HEK293 (cell line): ENCODE measurements around the gene RAB24.

Experiments
- CTCF ChIA-PET: fragments of 350-600 bp; formaldehyde crosslinking; extraction: SDS; loops from one replicate; lab custom pipeline; 2021; ENCODE audit warnings: antibody characterized with exemption; lab: Yijun Ruan, JAX
- POLR2A ChIA-PET: fragments of 300-600 bp; formaldehyde crosslinking; extraction: SDS; loops from one replicate; lab custom pipeline; 2020; ENCODE audit warnings: antibody characterized with exemption, inconsistent platforms; lab: Yijun Ruan, JAX
- H3K27ac ChIP-seq: fragments of 200-500 bp; sonication (Bioruptor generic); 2 replicates; pipeline ENCODE4 v1.5.1; 2014; ENCODE audit warnings: low read depth, low read length, control low read depth, inconsistent platforms; ENCODE audit errors: extremely low read depth
- H3K36me3 ChIP-seq, 2 experiments: fragments of 200-500 bp in 1 of 2; sonication (Bioruptor generic) in 1 of 2; 1 replicate in 1 of 2; 2 replicates in 1 of 2; pipeline ENCODE4 v1.5.1; 2014 to 2017; ENCODE audit warnings: inconsistent platforms in 2 of 2, low read length in 2 of 2; ENCODE audit not compliant: control insufficient read depth in 2 of 2, insufficient read depth in 1 of 2
- H3K4me1 ChIP-seq: fragments of 200-500 bp; sonication (Bioruptor generic); 2 replicates; pipeline ENCODE4 v1.5.1; 2014; ENCODE audit warnings: mild to moderate bottlenecking, low read length, inconsistent platforms; ENCODE audit not compliant: control insufficient read depth, insufficient read depth
- H3K4me3 ChIP-seq: 2 replicates; pipeline ENCODE4 v1.5.1; 2011; ENCODE audit warnings: low read depth, mild to moderate bottlenecking, control low read depth, low read length, moderate library complexity
- H3K9me3 ChIP-seq: fragments of 200-500 bp; sonication (Bioruptor generic); 2 replicates; pipeline ENCODE4 v1.5.1; 2014; ENCODE audit warnings: low read depth, low read length, inconsistent platforms; ENCODE audit not compliant: control insufficient read depth, insufficient read depth
- HOXA7 ChIP-seq: sonication (generic); formaldehyde crosslinking; IDR thresholded peaks from 2 replicates; pipeline ENCODE4 v1.8.1; 2022; ENCODE audit warnings: missing genetic modification reagents, borderline replicate concordance
- SALL2 ChIP-seq: fragments of 450-650 bp; formaldehyde crosslinking; IDR thresholded peaks from 2 replicates; pipeline ENCODE4 v1.5.0; 2017; ENCODE audit warnings: missing biosample characterization, mild to moderate bottlenecking, missing genetic modification characterization, borderline replicate concordance
- SCRT2 ChIP-seq: fragments of 450-650 bp; formaldehyde crosslinking; IDR thresholded peaks from 2 replicates; pipeline ENCODE4 v1.5.1; 2016; ENCODE audit warnings: missing biosample characterization, missing genetic modification characterization
- TRIM28 ChIP-seq: IDR thresholded peaks from 2 replicates; pipeline ENCODE4 v1.6.1; 2011; ENCODE audit warnings: low read length, control low read depth, borderline replicate concordance
- ZBTB1 ChIP-seq: fragments of 450-650 bp; formaldehyde crosslinking; IDR thresholded peaks from 2 replicates; pipeline ENCODE4 v1.5.1; 2016; ENCODE audit warnings: missing biosample characterization, missing genetic modification characterization
- ZBTB17 ChIP-seq: fragments of 450-650 bp; formaldehyde crosslinking; IDR thresholded peaks from 2 replicates; pipeline ENCODE4 v1.5.1; 2016; ENCODE audit warnings: missing biosample characterization, missing genetic modification characterization
- ZFHX2 ChIP-seq: fragments of 450-650 bp; formaldehyde crosslinking; conservative IDR thresholded peaks from 2 replicates; pipeline ENCODE4 v1.5.1; 2016; ENCODE audit warnings: missing biosample characterization, missing genetic modification characterization
- ZNF211 ChIP-seq: fragments of 450-650 bp; formaldehyde crosslinking; IDR thresholded peaks from 2 replicates; pipeline ENCODE4 v1.5.1; 2016; ENCODE audit warnings: low read depth, missing biosample characterization, missing genetic modification characterization
- ZNF23 ChIP-seq: fragments of 450-650 bp; formaldehyde crosslinking; IDR thresholded peaks from 2 replicates; pipeline ENCODE4 v1.5.1; 2016; ENCODE audit warnings: missing biosample characterization, missing genetic modification characterization, borderline replicate concordance
- ZNF24 ChIP-seq: fragments of 450-650 bp; formaldehyde crosslinking; IDR thresholded peaks from 2 replicates; pipeline ENCODE4 v1.5.1; 2016; ENCODE audit warnings: missing biosample characterization, missing genetic modification characterization
- ZNF311 ChIP-seq: fragments of 450-650 bp; formaldehyde crosslinking; IDR thresholded peaks from 2 replicates; pipeline ENCODE4 v1.5.1; 2017; ENCODE audit warnings: missing biosample characterization, missing genetic modification characterization, borderline replicate concordance
- ZNF335 ChIP-seq: fragments of 450-650 bp; formaldehyde crosslinking; conservative IDR thresholded peaks from 2 replicates; pipeline ENCODE4 v1.5.1; 2016; ENCODE audit warnings: missing biosample characterization, missing genetic modification characterization
- ZNF341 ChIP-seq: fragments of 450-650 bp; formaldehyde crosslinking; IDR thresholded peaks from 2 replicates; pipeline ENCODE4; 2016; ENCODE audit warnings: low read depth, missing biosample characterization, missing genetic modification characterization
- ZNF366 ChIP-seq: fragments of 450-650 bp; formaldehyde crosslinking; conservative IDR thresholded peaks from 2 replicates; pipeline ENCODE4 v1.5.1; 2016; ENCODE audit warnings: missing biosample characterization, missing genetic modification characterization
- ZNF37A ChIP-seq: fragments of 450-650 bp; IDR thresholded peaks from 2 replicates; pipeline ENCODE4 v1.5.1; 2018; ENCODE audit warnings: missing biosample characterization, missing genetic modification characterization
- ZNF404 ChIP-seq: fragments of 450-650 bp; formaldehyde crosslinking; IDR thresholded peaks from 2 replicates; pipeline ENCODE4 v1.5.1; 2017; ENCODE audit warnings: missing biosample characterization, missing genetic modification characterization
- ZNF433 ChIP-seq: fragments of 450-650 bp; formaldehyde crosslinking; IDR thresholded peaks from 2 replicates; pipeline ENCODE4 v1.5.1; 2016; ENCODE audit warnings: missing biosample characterization, missing genetic modification characterization, low read depth
- ZNF510 ChIP-seq: fragments of 450-650 bp; formaldehyde crosslinking; IDR thresholded peaks from 2 replicates; pipeline ENCODE4 v1.5.1; 2018; ENCODE audit warnings: mild to moderate bottlenecking, missing genetic modification characterization, missing biosample characterization; ENCODE audit not compliant: insufficient replicate concordance
- ZNF530 ChIP-seq: fragments of 450-650 bp; formaldehyde crosslinking; IDR thresholded peaks from 2 replicates; pipeline ENCODE4 v1.5.1; 2016; ENCODE audit warnings: low read depth, missing biosample characterization, missing genetic modification characterization
- ZNF571 ChIP-seq: fragments of 450-650 bp; formaldehyde crosslinking; IDR thresholded peaks from 2 replicates; pipeline ENCODE4 v1.5.0; 2017; ENCODE audit warnings: missing biosample characterization, missing genetic modification characterization
- ZNF623 ChIP-seq: fragments of 450-650 bp; formaldehyde crosslinking; IDR thresholded peaks from 2 replicates; pipeline ENCODE4 v1.5.1; 2016; ENCODE audit warnings: missing biosample characterization, missing genetic modification characterization
- ZNF777 ChIP-seq: fragments of 450-650 bp; formaldehyde crosslinking; IDR thresholded peaks from 2 replicates; pipeline ENCODE4 v1.5.1; 2017; ENCODE audit warnings: missing biosample characterization, missing genetic modification characterization, borderline replicate concordance
- ZSCAN23 ChIP-seq: fragments of 450-650 bp; formaldehyde crosslinking; IDR thresholded peaks from 2 replicates; pipeline ENCODE4 v1.5.1; 2016; ENCODE audit warnings: missing biosample characterization, missing genetic modification characterization
- TF ChIP-seq, protein P1 (sequence below): fragments of 450-650 bp; formaldehyde crosslinking; IDR thresholded peaks from 2 replicates; pipeline ENCODE4 v1.5.1; 2017; ENCODE audit warnings: missing biosample characterization, missing genetic modification characterization
- TF ChIP-seq, protein P2 (sequence below): fragments of 450-650 bp; formaldehyde crosslinking; IDR thresholded peaks from 2 replicates; pipeline ENCODE4 v1.5.1; 2016; ENCODE audit warnings: missing biosample characterization, missing genetic modification characterization, borderline replicate concordance
- TF ChIP-seq, protein P3 (sequence below): fragments of 450-650 bp; formaldehyde crosslinking; IDR thresholded peaks from 2 replicates; pipeline ENCODE4 v1.5.1; 2016; ENCODE audit warnings: missing biosample characterization, missing genetic modification characterization, borderline replicate concordance

The RAB24 gene

DNA sequence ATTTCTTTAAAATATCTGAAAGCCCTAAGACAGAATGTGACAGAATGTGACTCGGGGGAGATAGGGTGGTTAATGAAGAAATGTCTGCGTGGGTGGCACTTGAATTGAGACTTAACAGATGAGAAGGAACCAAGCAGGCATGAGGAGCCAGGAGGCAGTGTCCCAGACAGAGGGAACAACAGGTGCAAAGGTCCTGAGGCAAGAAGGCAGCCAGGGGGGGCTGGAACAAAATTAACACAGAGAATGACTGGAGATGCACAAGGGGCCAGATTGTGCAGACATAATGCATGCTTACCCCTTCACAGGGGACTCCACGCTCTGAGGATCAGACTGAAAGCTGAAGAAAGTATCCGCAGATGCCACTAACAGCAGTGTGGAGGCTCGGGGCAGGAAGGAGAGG is 46.2 kb upstream of the RAB24 start:
- TF ChIP-seq ZNF623 (peak; percentile 96), SCRT2 (tag by site-specific recombination) (peak; percentile 80), ZNF366 (tag by site-specific recombination) (no peak), ZNF341 (tag by site-specific recombination) (no peak)
- peak overlapping the region; percentile 61; the same call in 1 of the 2 replicates for H3K4me3 ChIP-seq
- CTCF ChIA-PET = interaction anchor here (0.7 to 3.1 kb wide), 4 partner anchors 31 to 77 kb away, joined by 3 to 9 read pairs (median 5); partner anchors contain the start of gene GRK6

DNA sequence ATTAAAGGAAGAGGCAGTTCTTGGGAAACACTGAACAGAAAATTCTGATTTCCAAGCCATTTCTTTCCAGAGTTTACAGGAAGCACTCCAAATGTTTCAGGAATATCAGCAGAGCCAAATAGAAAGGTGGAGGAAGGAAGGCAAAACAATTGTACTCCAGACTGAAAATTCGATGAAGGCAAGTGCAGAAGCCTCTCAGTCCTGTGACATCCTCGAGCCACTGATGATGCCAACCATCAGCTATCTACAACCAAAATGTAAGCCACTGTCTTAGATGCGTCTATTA is 45.8 kb upstream of the RAB24 start:
- Histone ChIP-seq H3K27ac (no peak overlapping the region; the same call in 1 of the 2 replicates), H3K4me3 (no peak overlapping the region), H3K9me3 (no peaks in the 10 kb centered on the region), H3K4me1 (peaks cover 20% of the 10 kb centered on the region; the same call in 1 of the 2 replicates), H3K36me3 (peaks cover 14 to 28% of the 10 kb centered on the region in 2 experiments; a peak in 2 of 3 replicates)
- ChIA-PET POLR2A (interaction anchor here (0.7 kb wide), 2 partner anchors 19 to 40 kb away, joined by 3 to 4 read pairs; no protein-coding TSS in a partner anchor), CTCF (interaction anchor here (0.6 to 3.1 kb wide), 5 partner anchors 8 to 77 kb away, joined by 3 to 9 read pairs (median 3); partner anchors contain the start of genes GRK6 and RGS14)
- TF ChIP-seq HOXA7 (CRISPR knock-in tag) (no peak), ZNF24 (tag by site-specific recombination) (no peak), ZNF571 (tag by site-specific recombination) (no peak), SALL2 (no peak), ZSCAN23 (no peak), TRIM28 (no peak), ZBTB1 (tag by site-specific recombination) (0 out of 2 replicates have a peak, but pooled peaks have one; percentile 17), ZFHX2 (no peak), ZNF335 (peak; percentile 40; the same call in 1 of the 2 replicates), ZNF530 (tag by site-specific recombination) (no peak), ZNF37A (tag by site-specific recombination) (no peak), ZNF777 (no peak), ZNF211 (tag by site-specific recombination) (no peak), ZNF311 (no peak), ZNF510 (no peak), ZBTB17 (tag by site-specific recombination) (peak; percentile 95), ZNF23 (tag by site-specific recombination) (no peak), ZNF404 (tag by site-specific recombination) (no peak), ZNF366 (tag by site-specific recombination) (no peak), ZNF433 (tag by site-specific recombination) (no peak)
- TF ChIP-seq, protein P1, sequence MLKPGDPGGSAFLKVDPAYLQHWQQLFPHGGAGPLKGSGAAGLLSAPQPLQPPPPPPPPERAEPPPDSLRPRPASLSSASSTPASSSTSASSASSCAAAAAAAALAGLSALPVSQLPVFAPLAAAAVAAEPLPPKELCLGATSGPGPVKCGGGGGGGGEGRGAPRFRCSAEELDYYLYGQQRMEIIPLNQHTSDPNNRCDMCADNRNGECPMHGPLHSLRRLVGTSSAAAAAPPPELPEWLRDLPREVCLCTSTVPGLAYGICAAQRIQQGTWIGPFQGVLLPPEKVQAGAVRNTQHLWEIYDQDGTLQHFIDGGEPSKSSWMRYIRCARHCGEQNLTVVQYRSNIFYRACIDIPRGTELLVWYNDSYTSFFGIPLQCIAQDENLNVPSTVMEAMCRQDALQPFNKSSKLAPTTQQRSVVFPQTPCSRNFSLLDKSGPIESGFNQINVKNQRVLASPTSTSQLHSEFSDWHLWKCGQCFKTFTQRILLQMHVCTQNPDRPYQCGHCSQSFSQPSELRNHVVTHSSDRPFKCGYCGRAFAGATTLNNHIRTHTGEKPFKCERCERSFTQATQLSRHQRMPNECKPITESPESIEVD (tag by site-specific recombination) = no peak
- TF ChIP-seq, protein P2, sequence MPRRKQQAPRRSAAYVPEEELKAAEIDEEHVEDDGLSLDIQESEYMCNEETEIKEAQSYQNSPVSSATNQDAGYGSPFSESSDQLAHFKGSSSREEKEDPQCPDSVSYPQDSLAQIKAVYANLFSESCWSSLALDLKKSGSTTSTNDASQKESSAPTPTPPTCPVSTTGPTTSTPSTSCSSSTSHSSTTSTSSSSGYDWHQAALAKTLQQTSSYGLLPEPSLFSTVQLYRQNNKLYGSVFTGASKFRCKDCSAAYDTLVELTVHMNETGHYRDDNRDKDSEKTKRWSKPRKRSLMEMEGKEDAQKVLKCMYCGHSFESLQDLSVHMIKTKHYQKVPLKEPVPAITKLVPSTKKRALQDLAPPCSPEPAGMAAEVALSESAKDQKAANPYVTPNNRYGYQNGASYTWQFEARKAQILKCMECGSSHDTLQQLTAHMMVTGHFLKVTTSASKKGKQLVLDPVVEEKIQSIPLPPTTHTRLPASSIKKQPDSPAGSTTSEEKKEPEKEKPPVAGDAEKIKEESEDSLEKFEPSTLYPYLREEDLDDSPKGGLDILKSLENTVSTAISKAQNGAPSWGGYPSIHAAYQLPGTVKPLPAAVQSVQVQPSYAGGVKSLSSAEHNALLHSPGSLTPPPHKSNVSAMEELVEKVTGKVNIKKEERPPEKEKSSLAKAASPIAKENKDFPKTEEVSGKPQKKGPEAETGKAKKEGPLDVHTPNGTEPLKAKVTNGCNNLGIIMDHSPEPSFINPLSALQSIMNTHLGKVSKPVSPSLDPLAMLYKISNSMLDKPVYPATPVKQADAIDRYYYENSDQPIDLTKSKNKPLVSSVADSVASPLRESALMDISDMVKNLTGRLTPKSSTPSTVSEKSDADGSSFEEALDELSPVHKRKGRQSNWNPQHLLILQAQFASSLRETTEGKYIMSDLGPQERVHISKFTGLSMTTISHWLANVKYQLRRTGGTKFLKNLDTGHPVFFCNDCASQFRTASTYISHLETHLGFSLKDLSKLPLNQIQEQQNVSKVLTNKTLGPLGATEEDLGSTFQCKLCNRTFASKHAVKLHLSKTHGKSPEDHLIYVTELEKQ (tag by site-specific recombination) = no peak
- TF ChIP-seq, protein P3, sequence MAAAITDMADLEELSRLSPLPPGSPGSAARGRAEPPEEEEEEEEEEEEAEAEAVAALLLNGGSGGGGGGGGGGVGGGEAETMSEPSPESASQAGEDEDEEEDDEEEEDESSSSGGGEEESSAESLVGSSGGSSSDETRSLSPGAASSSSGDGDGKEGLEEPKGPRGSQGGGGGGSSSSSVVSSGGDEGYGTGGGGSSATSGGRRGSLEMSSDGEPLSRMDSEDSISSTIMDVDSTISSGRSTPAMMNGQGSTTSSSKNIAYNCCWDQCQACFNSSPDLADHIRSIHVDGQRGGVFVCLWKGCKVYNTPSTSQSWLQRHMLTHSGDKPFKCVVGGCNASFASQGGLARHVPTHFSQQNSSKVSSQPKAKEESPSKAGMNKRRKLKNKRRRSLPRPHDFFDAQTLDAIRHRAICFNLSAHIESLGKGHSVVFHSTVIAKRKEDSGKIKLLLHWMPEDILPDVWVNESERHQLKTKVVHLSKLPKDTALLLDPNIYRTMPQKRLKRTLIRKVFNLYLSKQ (tag by site-specific recombination) = no peak

More for the DNA sequence above, 46.2 kb upstream of the RAB24 start:
- Histone ChIP-seq H3K4me1 (peaks cover 20% of the 10 kb centered on the region; the same call in 1 of the 2 replicates), H3K27ac (no peak overlapping the region), H3K36me3 (peaks cover 9 to 26% of the 10 kb centered on the region in 2 experiments; a peak in 2 of 3 replicates), H3K9me3 (no peaks in the 10 kb centered on the region)
- POLR2A ChIA-PET = interaction anchor here (0.9 to 3.0 kb wide), 2 partner anchors 13 to 21 kb away, joined by 4 to 26 read pairs; no protein-coding TSS in a partner anchor
